ENCODE results near the gene FBXL7. TPM values are rescaled to one million over a fixed set of nuclear protein-coding genes. Genes with fewer than 3 reads are reported as not detected.

Gene FBXL7
- total and polyA plus RNA-seq, 2 of the 8 experiments (the other 6 are each of a cell fraction or from before 2014, with no cell fraction given): 17.7 to 17.8 TPM

DNA sequence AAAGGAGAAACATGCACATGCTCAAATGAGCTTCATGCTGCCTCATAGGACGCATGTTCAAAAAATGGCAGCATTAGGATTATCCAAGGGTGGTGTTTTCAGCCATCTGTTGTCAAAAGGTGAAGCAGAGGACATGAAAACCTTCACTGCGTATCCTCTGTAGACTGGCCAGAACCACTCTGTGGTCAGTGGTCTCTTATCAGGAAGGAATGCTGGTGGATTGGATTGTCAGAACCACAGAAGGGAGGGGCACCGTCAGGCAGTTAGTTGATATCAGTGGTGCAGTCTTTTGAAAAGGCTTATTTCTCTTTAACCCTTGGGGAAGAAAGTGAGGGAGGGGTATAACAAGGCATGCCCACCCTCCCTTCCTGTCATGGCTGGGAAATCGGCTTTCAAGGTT lies 100.1 kb downstream of the FBXL7 start:
- Histone ChIP-seq H3K4me2 (ENCODE audit: insufficient read depth in 1 of 2, low read depth in 2 of 2, low read length in 2 of 2) (no peak overlapping the region), H3K79me1 (ENCODE audit: low read depth, low read length) (peaks cover 4% of the 10 kb centered on the region; the same call in 1 of the 2 replicates), H3K4ac (replicated peaks; ENCODE audit: insufficient read length, low read depth, low read length) (no peak overlapping the region), H2BK5ac (ENCODE audit: low read depth, low read length) (no peak overlapping the region), H3K18ac (ENCODE audit: extremely low read depth, low read length) (no peak overlapping the region; the same call in 1 of the 2 replicates), H4K91ac (replicated peaks; ENCODE audit: insufficient read length, low read length) (no peak overlapping the region), H3K27ac (ENCODE audit: low read depth, low read length) (no peak overlapping the region), H3K4me1 (replicated peaks in 1 of 4; ENCODE audit: control insufficient read depth in 3 of 4, insufficient read depth in 4 of 4, low read length in 3 of 4) (peaks cover 1 to 13% (median 9%) of the 10 kb centered on the region in 4 experiments; a peak in 4 of 7 replicates), H3K9me3 (ENCODE audit: insufficient read depth in 2 of 2, low read depth in 1 of 2, low read length in 1 of 2) (no peaks in the 10 kb centered on the region), H4K5ac (ENCODE audit: insufficient read length, low read depth, low read length) (no peak overlapping the region), H2BK12ac (ENCODE audit: low read depth, low read length) (no peak overlapping the region), H2AK5ac (ENCODE audit: low read depth, low read length) (no peak overlapping the region), H3K27me3 (replicated peaks in 1 of 4; ENCODE audit: control insufficient read depth in 3 of 4, extremely low read depth in 1 of 4, insufficient read depth in 3 of 4, low read length in 3 of 4) (no peaks in the 10 kb centered on the region), H3K4me3 (ENCODE audit: extremely low read depth in 1 of 4, insufficient read depth in 2 of 4, low read depth in 3 of 4, low read length in 4 of 4) (no peak overlapping the region), H3K56ac (replicated peaks; ENCODE audit: insufficient read length, low read depth, low read length) (no peak overlapping the region), H3K23me2 (ENCODE audit: low read depth, low read length) (0 out of 2 replicates have a peak, but pooled peaks cover 2% of the 10 kb centered on the region), H3K23ac (ENCODE audit: insufficient read length) (no peak overlapping the region), H3K14ac (ENCODE audit: insufficient read length) (no peak overlapping the region), H2BK15ac (ENCODE audit: low read length) (no peak overlapping the region), H3K79me2 (ENCODE audit: control insufficient read depth in 1 of 2, insufficient read depth in 2 of 2, low read length in 2 of 2) (peaks cover 0 to 16% of the 10 kb centered on the region in 2 experiments; a peak in 2 of 4 replicates), H2AFZ (ENCODE audit: low read length) (no peak overlapping the region), H3K9ac (replicated peaks in 1 of 4; ENCODE audit: extremely low read depth in 1 of 4, low read depth in 3 of 4, low read length in 3 of 4) (no peak overlapping the region), H4K8ac (ENCODE audit: extremely low read depth, insufficient read depth, low read length) (no peak overlapping the region), H4K20me1 (replicated peaks in 1 of 2; ENCODE audit: control insufficient read depth in 1 of 2, insufficient read depth in 2 of 2, low read length in 2 of 2) (peaks cover 0 to 2% of the 10 kb centered on the region in 2 experiments), H2BK120ac (replicated peaks; ENCODE audit: low read depth, low read length) (no peak overlapping the region), H3K36me3 (ENCODE audit: control insufficient read depth in 2 of 4, insufficient read depth in 4 of 4, low read length in 3 of 4) (no peaks in the 10 kb centered on the region), H2BK20ac (ENCODE audit: low read length) (peak overlapping the region; percentile 77; the same call in 1 of the 2 replicates)
- CTCF ChIA-PET (ENCODE audit: partially characterized antibody): interaction anchor here (0.7 to 3.7 kb wide), 24 partner anchors 9 to 250 kb away, joined by 3 to 39 read pairs (median 4); no protein-coding TSS in a partner anchor
- POLR2A ChIA-PET (ENCODE audit: partially characterized antibody): no interaction called here
- no peak for FAIRE-seq
- TF ChIP-seq GABPA (IDR thresholded peaks at IDR 0.05; ENCODE audit: borderline replicate concordance, insufficient read depth, low read length): no peak
- no peak for TF ChIP-seq RNF2 (IDR thresholded peaks at IDR 0.05; ENCODE audit: borderline replicate concordance, low read depth, low read length, missing control alignments, poor library complexity, severe bottlenecking)
- TF ChIP-seq ASH2L (IDR thresholded peaks at IDR 0.05; ENCODE audit: low read length): no peak
- TF ChIP-seq, protein P1, sequence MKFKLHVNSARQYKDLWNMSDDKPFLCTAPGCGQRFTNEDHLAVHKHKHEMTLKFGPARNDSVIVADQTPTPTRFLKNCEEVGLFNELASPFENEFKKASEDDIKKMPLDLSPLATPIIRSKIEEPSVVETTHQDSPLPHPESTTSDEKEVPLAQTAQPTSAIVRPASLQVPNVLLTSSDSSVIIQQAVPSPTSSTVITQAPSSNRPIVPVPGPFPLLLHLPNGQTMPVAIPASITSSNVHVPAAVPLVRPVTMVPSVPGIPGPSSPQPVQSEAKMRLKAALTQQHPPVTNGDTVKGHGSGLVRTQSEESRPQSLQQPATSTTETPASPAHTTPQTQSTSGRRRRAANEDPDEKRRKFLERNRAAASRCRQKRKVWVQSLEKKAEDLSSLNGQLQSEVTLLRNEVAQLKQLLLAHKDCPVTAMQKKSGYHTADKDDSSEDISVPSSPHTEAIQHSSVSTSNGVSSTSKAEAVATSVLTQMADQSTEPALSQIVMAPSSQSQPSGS (IDR thresholded peaks at IDR 0.05; ENCODE audit: low read length): no peak
- TF ChIP-seq SRF (IDR thresholded peaks at IDR 0.05; ENCODE audit: low read depth, low read length): no peak
- no peak for TF ChIP-seq POLR2A (IDR thresholded peaks at IDR 0.05; ENCODE audit: control extremely low read depth in 1 of 2, low read depth in 2 of 2, low read length in 2 of 2)
- WGBS, 2 experiments (ENCODE audit: extremely low coverage in 1 of 2, insufficient coverage in 1 of 2, insufficient read length in 1 of 2, insufficient replicate concordance in 2 of 2, low coverage in 1 of 2, low lambda C conversion rate in 2 of 2, missing lambda C conversion rate in 1 of 2): 91% methylated on average over 4 of the region's 4 CpGs; no CpG with 5 or more reads in 1 of the 2 experiments
- DNase-seq (ENCODE audit: low read depth in 1 of 2, low spot score in 2 of 2): no peak

All from H1 (cell line).